Right atrium auricular region (tissue), 2 donors: ENCODE data around the gene ARMH3. TPM values are rescaled to one million over a fixed set of nuclear protein-coding genes. Genes with fewer than 3 reads are reported as not detected.

Experiments used
- DNase-seq: peaks from one replicate; pipeline ENCODE4 v3.0.0-alpha.2; 2019; ENCODE audit warnings: low spot score
- H3K27ac ChIP-seq, 2 donors: fragments of 200-600 bp; sonication (generic); 1 replicate in 1 of 2; 2 replicates in 1 of 2; pipeline ENCODE4 v1.5.1; 2016 to 2019
- H3K27me3 ChIP-seq, 2 donors: fragments of 200-600 bp; sonication (generic); one replicate each; pipeline versions ENCODE4 v1.5.1 to v1.6.0; 2017 to 2019
- H3K36me3 ChIP-seq: fragments of 200-600 bp; sonication (generic); one replicate; pipeline ENCODE4 v1.5.1; 2016
- H3K4me1 ChIP-seq, 2 donors: fragments of 200-600 bp; sonication (generic); one replicate each; pipeline versions ENCODE4 v1.5.1 to v1.6.0; 2017 to 2019
- H3K4me3 ChIP-seq, 2 donors: fragments of 200-600 bp; sonication (generic); 1 replicate in 1 of 2; 2 replicates in 1 of 2; pipeline ENCODE4 v1.5.1; 2017 to 2019; ENCODE audit warnings: mild to moderate bottlenecking in 1 of 2, moderate library complexity in 1 of 2
- H3K9me3 ChIP-seq, 2 donors: fragments of 200-600 bp; sonication (generic); one replicate each; pipeline ENCODE4 v1.5.1; 2019
- CTCF ChIP-seq, 2 donors: fragments of 200-600 bp; sonication (generic); IDR thresholded peaks; one replicate each; pipeline ENCODE4 v1.5.1; 2019; ENCODE audit warnings: antibody characterized with exemption in 2 of 2
- total RNA-seq, 2 donors: library from RNA; depleted of rRNA; stranded (reverse); fragments of >200 nt; gene quantifications; one replicate each; pipeline ENCODE4 v1.1.0, GENCODE V29; 2016

Gene ARMH3
- total RNA-seq, 2 donors from 2014 or later = 25.4 to 28.5 TPM

- TF ChIP-seq CTCF (IDR thresholded peaks at IDR 0.05) = no peak
- DNase-seq = no peak
- Histone ChIP-seq H3K4me1 (peaks cover 0 to 38% of the 10 kb centered on the region in 2 donors), H3K36me3 (peaks cover 11% of the 10 kb centered on the region), H3K9me3 (no peaks in the 10 kb centered on the region), H3K4me3 (peak overlapping the region; percentile 27 to 55), H3K27ac (peak overlapping the region; percentile 53 to 64), H3K27me3 (no peaks in the 10 kb centered on the region)
Observed at GRCh38 chr10:101829561-101830315, 226.2 kb downstream of the ARMH3 start.

GRCh38 chr10:101828766-101829551 is 227.0 kb downstream of the ARMH3 start:
- Histone ChIP-seq H3K27me3 (no peaks in the 10 kb centered on the region), H3K4me3 (no peak overlapping the region), H3K9me3 (no peaks in the 10 kb centered on the region), H3K36me3 (peaks cover 11% of the 10 kb centered on the region), H3K27ac (peak overlapping the region in 1 of 2 donors; percentile 39), H3K4me1 (peaks cover 0 to 31% of the 10 kb centered on the region in 2 donors)
- DNase-seq = no peak
- TF ChIP-seq CTCF (IDR thresholded peaks at IDR 0.05) = no peak

GRCh38 chr10:101827919-101828600 is 227.9 kb downstream of the ARMH3 start:
- H3K36me3 ChIP-seq = peaks cover 11% of the 10 kb centered on the region
- no peak overlapping the region for H3K27ac ChIP-seq
- no peaks in the 10 kb centered on the region for H3K27me3 ChIP-seq
- no peaks in the 10 kb centered on the region for H3K9me3 ChIP-seq
- no peak overlapping the region for H3K4me3 ChIP-seq
- H3K4me1 ChIP-seq = peaks cover 0 to 28% of the 10 kb centered on the region in 2 donors
- no peak for TF ChIP-seq CTCF (IDR thresholded peaks at IDR 0.05)
- no peak for DNase-seq

GRCh38 chr10:101826852-101827434 is 229.0 kb downstream of the ARMH3 start:
- no peak for DNase-seq
- H3K27me3 ChIP-seq = no peaks in the 10 kb centered on the region
- peaks cover 11% of the 10 kb centered on the region for H3K36me3 ChIP-seq
- no peak overlapping the region for H3K4me3 ChIP-seq
- TF ChIP-seq CTCF (IDR thresholded peaks at IDR 0.05) = no peak
- H3K27ac ChIP-seq = no peak overlapping the region
- no peaks in the 10 kb centered on the region for H3K9me3 ChIP-seq
- H3K4me1 ChIP-seq = peaks cover 0 to 21% of the 10 kb centered on the region in 2 donors

GRCh38 chr10:101824736-101825135 is 231.2 kb downstream of the ARMH3 start:
- no peak overlapping the region for H3K27ac ChIP-seq
- H3K27me3 ChIP-seq = no peaks in the 10 kb centered on the region
- TF ChIP-seq CTCF (IDR thresholded peaks at IDR 0.05) = no peak
- peaks cover 0 to 3% of the 10 kb centered on the region in 2 donors for H3K4me1 ChIP-seq
- H3K9me3 ChIP-seq = no peaks in the 10 kb centered on the region
- no peak for DNase-seq
- no peak overlapping the region for H3K4me3 ChIP-seq
- peaks cover 11% of the 10 kb centered on the region for H3K36me3 ChIP-seq
